GM19438 (cell line): ENCODE results near the gene DGKI.
"Not testable (repeated sequence)": the region's sequence is repeated elsewhere in the genome, so short reads cannot be mapped to it uniquely, and the experiment has no call there.

Experiments
- ATAC-seq: cut with Tn5 transposase; IDR thresholded peaks from one replicate; pipeline ENCODE4 v1.9.1; 2021; ENCODE audit warnings: low read depth; ENCODE audit not compliant: unreplicated experiment

DGKI gene

GRCh38 chr7:137753948-137754851 is 92.6 kb downstream of the DGKI start:
- no peak for ATAC-seq

DNA sequence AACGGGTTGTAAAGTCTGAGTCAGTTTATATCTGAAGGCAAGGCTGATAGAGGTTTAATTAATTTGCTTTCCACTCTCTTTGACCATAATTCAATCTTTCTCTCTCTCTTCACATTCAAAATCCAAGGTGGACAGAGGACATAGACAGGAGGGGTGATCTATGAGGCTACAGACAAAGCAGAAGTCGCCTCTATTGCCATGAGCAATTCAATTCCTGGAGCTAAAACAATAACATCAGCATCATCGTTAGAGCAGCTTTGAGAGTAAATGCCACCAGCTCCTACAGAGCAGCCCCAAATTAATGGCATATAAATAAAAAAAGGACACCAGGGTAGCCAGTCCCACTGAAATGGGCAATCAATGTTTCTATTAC is 93.2 kb downstream of the DGKI start:
- no peak for ATAC-seq

- ATAC-seq = no peak
Measured at GRCh38 chr7:137753067-137753466, 93.7 kb downstream of the DGKI start.

GRCh38 chr7:137751361-137752009 is 95.3 kb downstream of the DGKI start:
- no peak for ATAC-seq

DNA sequence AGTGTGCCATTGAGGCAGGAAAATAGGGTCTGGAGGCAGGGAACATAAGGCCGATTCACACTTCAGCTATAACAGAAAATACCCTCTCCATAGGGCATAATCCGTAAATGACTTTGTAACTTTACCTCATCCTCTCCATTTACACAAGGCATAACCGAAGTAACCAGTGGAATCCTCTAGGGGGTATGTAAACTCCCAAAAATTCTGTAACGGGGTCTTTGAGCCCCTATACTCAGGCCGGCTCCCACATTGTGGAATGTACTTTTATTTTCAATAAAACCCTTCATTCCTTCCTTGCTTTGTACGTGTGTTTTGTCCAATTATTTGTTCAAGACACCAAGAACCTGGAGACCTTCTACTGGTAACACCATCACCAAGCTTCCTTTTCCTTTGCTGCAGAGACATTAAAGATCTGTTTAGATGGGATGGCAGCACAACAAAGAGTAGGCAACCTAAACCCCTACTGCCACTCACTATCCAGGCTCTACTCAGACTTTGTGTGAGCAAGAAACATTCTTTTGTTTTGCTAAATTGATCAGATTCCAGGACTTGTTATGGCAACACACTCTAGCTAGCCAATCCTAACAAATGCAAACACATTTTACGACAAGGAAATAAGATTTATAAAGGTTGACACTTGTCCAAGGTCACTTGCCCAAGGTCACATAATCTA is 99.3 kb downstream of the DGKI start:
- no peak for ATAC-seq

DNA sequence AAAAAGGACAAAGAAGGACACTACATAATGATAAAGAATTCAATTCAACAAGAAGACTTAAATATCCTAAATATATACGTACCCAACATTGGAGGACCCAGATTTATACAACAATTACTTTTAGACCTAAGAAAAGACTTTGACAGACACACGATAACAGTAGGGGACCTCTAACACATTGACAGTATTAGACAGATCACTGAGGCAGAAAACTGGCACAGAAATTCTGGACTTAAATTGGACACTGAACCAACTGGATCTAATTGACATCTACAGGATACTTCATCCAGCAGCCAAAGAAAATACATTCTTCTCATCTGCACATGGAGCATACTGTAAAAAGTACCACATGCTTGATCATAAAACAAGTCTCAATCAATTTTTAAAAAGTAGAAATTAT is 103.8 kb downstream of the DGKI start:
- ATAC-seq = no peak

- no peak for ATAC-seq
Measured at GRCh38 chr7:137742051-137742450, 104.7 kb downstream of the DGKI start.

GRCh38 chr7:137741443-137741842 is 105.3 kb downstream of the DGKI start:
- ATAC-seq = no peak

GRCh38 chr7:137734221-137734620 is 112.6 kb downstream of the DGKI start:
- no peak for ATAC-seq

DNA sequence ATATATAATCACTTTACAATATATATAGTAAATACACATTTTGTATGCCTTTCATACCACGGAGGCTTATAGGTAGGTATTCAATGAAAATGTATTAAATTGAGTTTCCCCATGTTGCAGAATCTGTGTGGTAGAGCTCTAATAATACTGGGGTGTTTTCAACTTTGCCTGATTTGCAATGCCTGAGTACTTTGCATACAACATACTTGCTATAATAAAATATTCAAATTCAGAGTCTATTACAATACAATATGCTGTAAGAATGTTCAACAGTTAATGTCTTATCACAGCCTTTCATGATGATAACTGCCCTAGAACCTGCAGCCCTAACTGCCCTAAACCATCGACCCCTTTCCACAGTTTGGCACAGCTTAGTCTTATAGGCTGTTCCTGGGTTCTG is 114.6 kb downstream of the DGKI start:
- no peak for ATAC-seq

DNA sequence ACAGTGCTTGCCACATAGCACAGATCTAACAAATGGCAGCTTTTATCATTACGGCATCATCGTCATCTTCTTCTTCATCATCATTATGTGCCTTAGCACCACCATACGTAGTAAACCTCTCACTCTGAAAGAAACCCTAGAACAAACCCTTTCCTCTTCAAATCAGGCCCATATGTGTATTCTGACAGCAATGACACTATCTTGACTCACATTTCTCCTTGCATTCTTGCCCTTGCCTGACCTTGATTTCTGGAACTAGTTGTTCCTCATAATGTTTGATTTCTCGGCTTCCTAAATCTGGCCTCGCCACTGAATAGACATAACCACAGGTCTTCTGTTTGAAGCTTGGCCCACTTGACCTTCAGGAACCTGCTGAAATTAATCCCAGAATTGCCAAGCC is 115.3 kb downstream of the DGKI start:
- no peak for ATAC-seq

DNA sequence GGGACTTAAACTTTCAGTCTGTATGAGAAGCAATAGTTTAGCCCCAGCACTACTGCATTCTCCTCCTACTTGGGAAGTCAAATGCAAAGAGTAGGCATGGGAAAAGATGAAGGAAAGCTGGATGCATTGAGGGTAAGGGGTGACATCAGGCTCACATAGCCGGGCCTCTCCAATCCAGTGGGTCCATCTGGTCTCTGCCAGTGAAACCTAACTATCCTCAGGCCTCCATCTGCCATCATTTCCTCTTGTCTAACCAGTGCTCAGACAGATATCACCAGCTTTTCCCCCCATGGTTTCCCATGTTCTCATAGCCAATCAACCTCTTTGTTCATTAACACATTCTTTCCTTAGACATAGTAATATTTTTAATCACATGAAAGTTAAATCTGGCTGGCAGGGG is 118.3 kb downstream of the DGKI start:
- no peak for ATAC-seq

- ATAC-seq = no peak
Measured at GRCh38 chr7:137727413-137727812, 119.4 kb downstream of the DGKI start.

DNA sequence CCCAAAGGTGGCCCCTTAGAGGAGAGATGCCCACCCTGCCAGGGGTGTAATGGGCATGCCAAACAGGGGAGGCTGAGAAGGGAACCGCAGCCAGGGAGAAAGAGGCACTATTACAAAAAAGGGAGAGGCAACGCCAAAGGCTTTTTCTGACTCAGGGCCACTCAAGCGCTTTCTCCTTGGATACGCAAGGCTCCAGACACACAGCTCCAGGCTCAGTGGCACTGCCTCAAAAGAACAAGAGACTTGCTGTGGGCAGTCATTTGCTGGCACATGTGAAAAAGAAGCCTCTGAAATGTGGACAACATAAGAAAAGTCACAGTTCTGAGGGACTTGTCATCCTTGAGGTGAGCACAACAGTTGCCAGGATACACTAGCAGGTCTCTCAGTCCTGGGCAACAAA is 128.4 kb downstream of the DGKI start:
- ATAC-seq = no peak

- ATAC-seq = no peak
Measured at GRCh38 chr7:137717811-137718271, 128.9 kb downstream of the DGKI start.

- no peak for ATAC-seq
Measured at GRCh38 chr7:137717045-137717444, 129.7 kb downstream of the DGKI start.

- no peak for ATAC-seq
Measured at GRCh38 chr7:137716061-137716460, 130.7 kb downstream of the DGKI start.

GRCh38 chr7:137715533-137715932 is 131.2 kb downstream of the DGKI start:
- no peak for ATAC-seq

GRCh38 chr7:137715121-137715520 is 131.7 kb downstream of the DGKI start:
- ATAC-seq = no peak

DNA sequence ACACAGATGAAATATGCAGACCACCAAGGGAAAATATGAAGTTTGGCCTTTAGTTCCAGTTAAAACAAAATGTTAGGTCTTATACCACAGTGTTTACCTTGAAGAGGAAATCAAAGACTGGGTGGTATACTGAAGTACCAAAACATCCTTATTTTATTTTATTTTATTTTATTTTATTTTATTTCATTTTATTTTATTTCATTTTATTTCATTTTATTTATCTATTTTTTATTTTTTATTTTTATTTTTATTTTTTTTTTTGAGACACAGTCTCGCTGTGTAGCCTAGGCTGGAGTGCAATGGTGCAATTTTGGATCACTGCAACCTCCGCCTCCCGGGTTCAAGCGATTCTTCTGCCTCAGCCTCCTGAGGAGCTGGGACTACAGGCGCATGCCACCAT is 140.4 kb downstream of the DGKI start:
- ATAC-seq = not testable (repeated sequence)

DNA sequence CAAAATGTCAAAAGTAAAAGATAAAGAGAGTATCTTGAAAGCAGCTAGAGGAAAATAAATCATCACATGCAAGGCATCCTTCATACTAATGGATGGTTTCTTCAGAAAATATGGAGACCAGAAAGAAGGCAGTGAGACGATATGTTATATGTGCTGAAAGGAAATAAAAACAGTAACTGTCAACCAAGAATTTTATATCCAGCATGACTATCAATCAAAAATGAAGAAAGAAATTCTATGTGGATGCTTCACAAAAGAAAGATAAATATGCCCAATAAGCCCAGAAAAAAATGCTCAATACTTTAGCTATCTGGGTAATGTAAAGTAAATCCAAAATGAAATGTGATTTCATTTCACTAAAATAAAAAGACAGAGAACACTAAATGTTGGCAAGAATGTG is 142.1 kb downstream of the DGKI start:
- no peak for ATAC-seq
